OCI-LY1 (cell line): ENCODE data around the gene FAM199X.

Experiments used
- H2AFZ ChIP-seq: fragments of 200-600 bp; sonication (generic), shearing (Covaris generic); 2 replicates; pipeline ENCODE4 v1.6.0; 2014; ENCODE audit warnings: antibody characterized with exemption, mild to moderate bottlenecking, low read length
- H3F3A ChIP-seq: fragments of 200-600 bp; sonication (generic), shearing (Covaris generic); 2 replicates; pipeline ENCODE4 v1.6.0; 2014; ENCODE audit warnings: mild to moderate bottlenecking, antibody characterized with exemption, low read length, moderate library complexity; ENCODE audit not compliant: insufficient read depth
- H3K27ac ChIP-seq: fragments of 200-600 bp; sonication (generic); 2 replicates; pipeline ENCODE4 v1.5.1; 2014; ENCODE audit warnings: low read length, mixed run types, mild to moderate bottlenecking, low read depth; ENCODE audit not compliant: poor library complexity, severe bottlenecking
- H3K27me3 ChIP-seq: fragments of 200-600 bp; sonication (generic); 2 replicates; pipeline ENCODE4 v1.6.0; 2014; ENCODE audit warnings: antibody characterized with exemption, mild to moderate bottlenecking, low read length, moderate library complexity; ENCODE audit not compliant: insufficient read depth
- H3K36me3 ChIP-seq: fragments of 200-600 bp; sonication (generic); 2 replicates; pipeline ENCODE4 v1.6.1; 2014; ENCODE audit warnings: mild to moderate bottlenecking, antibody characterized with exemption, low read length, moderate library complexity, mixed read lengths; ENCODE audit not compliant: insufficient read depth
- H3K4me1 ChIP-seq: fragments of 200-600 bp; sonication (generic); 2 replicates; pipeline ENCODE4 v1.5.1; 2014; ENCODE audit warnings: mild to moderate bottlenecking, low read length, moderate library complexity; ENCODE audit not compliant: insufficient read depth, severe bottlenecking
- H3K4me2 ChIP-seq: fragments of 200-600 bp; sonication (generic), shearing (Covaris generic); 2 replicates; pipeline ENCODE4 v1.6.1; 2014; ENCODE audit warnings: low read length
- H3K4me3 ChIP-seq: fragments of 200-600 bp; sonication (generic); 2 replicates; pipeline ENCODE4 v1.5.1; 2014; ENCODE audit warnings: low read length, low read depth, mild to moderate bottlenecking, mixed read lengths; ENCODE audit not compliant: poor library complexity, severe bottlenecking
- H3K79me2 ChIP-seq: fragments of 200-600 bp; shearing (Covaris generic); 2 replicates; pipeline ENCODE4 v1.6.1; 2016; ENCODE audit warnings: mixed run types, low read length, mixed read lengths; ENCODE audit not compliant: insufficient read depth
- H3K9ac ChIP-seq: fragments of 200-600 bp; sonication (generic), shearing (Covaris generic); 2 replicates; pipeline ENCODE4 v1.6.1; 2014; ENCODE audit warnings: mild to moderate bottlenecking, low read length, mixed read lengths
- H3K9me2 ChIP-seq: fragments of 200-600 bp; sonication (generic), shearing (Covaris generic); 2 replicates; pipeline ENCODE4 v1.6.1; 2014; ENCODE audit warnings: low read depth, mild to moderate bottlenecking, low read length, mixed read lengths
- H3K9me3 ChIP-seq: fragments of 200-600 bp; shearing (Covaris generic); 2 replicates; pipeline ENCODE4 v1.6.1; 2014; ENCODE audit warnings: low read length, mixed read lengths
- H4K20me1 ChIP-seq: fragments of 200-600 bp; sonication (generic), shearing (Covaris generic); 2 replicates; pipeline ENCODE4 v1.6.0; 2016; ENCODE audit warnings: mild to moderate bottlenecking, low read length; ENCODE audit not compliant: insufficient read depth
- CTCF ChIP-seq: fragments of 200-600 bp; sonication (generic), shearing (Covaris generic); IDR thresholded peaks from 2 replicates; pipeline ENCODE4 v1.5.1; 2017; ENCODE audit warnings: mild to moderate bottlenecking, antibody characterized with exemption, low read length, moderate library complexity, mixed read lengths
- EZH2 ChIP-seq: fragments of 200-600 bp; sonication (generic), shearing (Covaris generic); IDR thresholded peaks from 2 replicates; pipeline ENCODE4 v1.8.0; 2017; ENCODE audit warnings: borderline replicate concordance, mixed run types, mild to moderate bottlenecking, antibody characterized with exemption, low read length, moderate library complexity, mixed read lengths

Gene FAM199X

DNA sequence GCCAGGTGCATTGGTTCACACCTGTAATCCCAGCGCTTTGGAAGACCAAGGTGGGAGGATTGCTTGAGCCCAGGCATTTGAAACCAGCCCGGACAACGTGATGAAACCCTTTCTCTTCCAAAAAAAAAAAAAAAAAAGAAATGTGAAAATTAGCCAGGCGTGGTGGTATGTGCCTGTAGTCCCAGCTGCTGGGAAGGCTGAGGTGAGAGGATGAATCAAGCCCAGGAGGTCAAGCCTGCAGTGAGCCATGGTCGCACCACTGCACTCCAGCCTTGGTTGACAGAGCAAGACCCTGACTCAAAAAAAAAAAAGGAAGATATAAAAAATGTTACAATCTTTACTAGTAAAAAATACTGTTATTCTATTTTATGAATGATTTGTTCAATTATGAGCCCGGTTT is 5.9 kb downstream of the FAM199X start:
- H3K9me2 ChIP-seq = no peaks in the 10 kb centered on the region
- no peaks in the 10 kb centered on the region for H3K9me3 ChIP-seq
- H3K27me3 ChIP-seq = no peaks in the 10 kb centered on the region
- H3K4me3 ChIP-seq = no peak overlapping the region
- H3K4me1 ChIP-seq = peaks cover 19% of the 10 kb centered on the region
- H3K9ac ChIP-seq = no peak overlapping the region
- no peak overlapping the region for H2AFZ ChIP-seq
- H3K79me2 ChIP-seq = peaks cover 14% of the 10 kb centered on the region
- H3K4me2 ChIP-seq = no peak overlapping the region
- no peaks in the 10 kb centered on the region for H3F3A ChIP-seq
- no peaks in the 10 kb centered on the region for H4K20me1 ChIP-seq
- TF ChIP-seq EZH2 (no peak), CTCF (no peak)
- H3K27ac ChIP-seq = no peak overlapping the region
- peaks cover 17% of the 10 kb centered on the region for H3K36me3 ChIP-seq

DNA sequence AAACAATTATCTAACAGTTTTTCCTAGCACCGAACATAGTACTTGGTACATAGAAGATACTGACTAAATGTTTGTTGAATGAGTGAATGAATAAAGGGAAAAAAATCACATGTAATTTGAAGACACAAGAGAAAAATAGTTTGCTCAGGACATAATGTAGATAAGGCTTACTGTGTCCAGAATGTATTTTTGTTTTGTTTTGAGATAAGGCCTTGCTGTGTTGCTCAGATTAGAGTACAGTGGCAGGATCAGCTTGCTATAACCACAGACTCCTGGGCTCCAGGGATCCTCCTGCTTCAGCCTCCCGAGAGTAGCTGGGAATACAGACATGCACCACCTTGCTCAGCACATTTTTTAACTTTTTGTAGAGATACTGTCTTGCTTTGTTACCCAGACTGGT is 6.5 kb downstream of the FAM199X start:
- no peaks in the 10 kb centered on the region for H3K27me3 ChIP-seq
- no peaks in the 10 kb centered on the region for H3F3A ChIP-seq
- H3K9me3 ChIP-seq = no peaks in the 10 kb centered on the region
- H4K20me1 ChIP-seq = no peaks in the 10 kb centered on the region
- no peak overlapping the region for H2AFZ ChIP-seq
- H3K9ac ChIP-seq = no peak overlapping the region
- no peaks in the 10 kb centered on the region for H3K9me2 ChIP-seq
- H3K36me3 ChIP-seq = peaks cover 24% of the 10 kb centered on the region
- peaks cover 12% of the 10 kb centered on the region for H3K4me1 ChIP-seq
- no peak overlapping the region for H3K4me2 ChIP-seq
- H3K4me3 ChIP-seq = no peak overlapping the region
- no peak overlapping the region for H3K27ac ChIP-seq
- TF ChIP-seq EZH2 (no peak), CTCF (no peak)
- H3K79me2 ChIP-seq = peaks cover 7% of the 10 kb centered on the region

GRCh38 chrX:104173841-104174240 is 7.6 kb downstream of the FAM199X start:
- peaks cover 30% of the 10 kb centered on the region for H3K36me3 ChIP-seq
- no peaks in the 10 kb centered on the region for H3K27me3 ChIP-seq
- TF ChIP-seq EZH2 (no peak), CTCF (no peak)
- H3K9me2 ChIP-seq = no peaks in the 10 kb centered on the region
- H3K4me2 ChIP-seq = no peak overlapping the region
- no peak overlapping the region for H3K27ac ChIP-seq
- H3K79me2 ChIP-seq = no peaks in the 10 kb centered on the region; the same call in 1 of the 2 replicates
- peaks cover 4% of the 10 kb centered on the region for H3K4me1 ChIP-seq
- no peaks in the 10 kb centered on the region for H3K9me3 ChIP-seq
- H4K20me1 ChIP-seq = no peaks in the 10 kb centered on the region
- no peaks in the 10 kb centered on the region for H3F3A ChIP-seq
- no peak overlapping the region for H2AFZ ChIP-seq
- H3K4me3 ChIP-seq = no peak overlapping the region
- no peak overlapping the region for H3K9ac ChIP-seq
